Activated CD8-positive, alpha-beta memory T cell treated with anti-CD3 and anti-CD28 coated beads, Interleukin-2, amount 50 U/mL, for 24 hours (primary cell): ENCODE results near the gene GPRIN1.
"Not testable (repeated sequence)": the region's sequence is repeated elsewhere in the genome, so short reads cannot be mapped to it uniquely, and the experiment has no call there.

Source experiments
- DNase-seq: peaks from one replicate; pipeline ENCODE4 v3.0.0-alpha.2; 2020; ENCODE audit errors: extremely low read depth

The GPRIN1 gene

DNA sequence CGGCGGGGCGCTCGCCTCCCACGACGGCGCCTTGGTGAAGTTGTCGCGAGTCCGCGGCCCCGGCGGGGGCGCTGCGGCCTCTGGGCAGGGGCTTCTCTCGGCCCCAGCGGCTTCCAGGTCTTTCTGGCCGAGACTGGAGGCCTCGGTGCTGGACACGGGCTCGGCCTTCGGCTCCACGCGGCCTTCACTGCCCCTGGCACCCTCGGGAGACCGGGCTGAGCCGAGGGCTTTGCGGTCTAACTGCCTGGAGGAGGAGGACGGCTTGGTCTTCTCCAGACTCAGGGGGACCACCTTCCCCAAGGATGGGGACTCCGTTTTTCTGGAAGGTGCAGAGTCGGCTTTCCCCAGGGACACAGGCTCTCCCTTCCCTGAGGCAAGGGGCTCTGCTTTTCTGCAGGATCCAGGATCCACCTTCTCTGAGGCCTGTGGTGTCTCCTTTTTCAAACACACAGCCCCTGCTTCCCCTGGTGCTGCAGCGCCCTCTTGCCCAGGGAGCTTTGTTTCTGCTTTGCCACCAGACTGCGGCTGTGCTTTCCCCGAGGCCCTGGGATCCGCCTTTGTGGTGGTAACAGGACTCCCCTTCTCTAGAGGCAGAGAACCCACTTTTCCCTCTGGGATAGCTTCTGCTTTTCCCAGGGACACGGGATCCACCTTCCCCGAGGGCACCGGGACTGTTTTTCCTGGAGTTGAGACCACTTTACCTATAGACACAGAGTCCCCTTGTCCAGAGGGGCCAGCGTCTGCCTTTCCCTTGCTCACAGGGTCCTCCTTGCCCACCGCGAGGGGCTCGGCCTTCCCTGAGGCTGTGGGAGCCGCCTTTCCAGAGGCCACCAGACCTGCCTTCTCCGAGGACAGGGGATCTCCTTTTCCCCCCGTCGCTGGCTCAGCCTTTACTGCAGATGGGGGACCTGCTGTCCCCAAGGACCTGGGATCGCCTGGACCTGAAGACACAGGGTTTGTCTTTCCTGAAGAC, 12.3 kb downstream of the GPRIN1 start:
- no peak for DNase-seq

DNA sequence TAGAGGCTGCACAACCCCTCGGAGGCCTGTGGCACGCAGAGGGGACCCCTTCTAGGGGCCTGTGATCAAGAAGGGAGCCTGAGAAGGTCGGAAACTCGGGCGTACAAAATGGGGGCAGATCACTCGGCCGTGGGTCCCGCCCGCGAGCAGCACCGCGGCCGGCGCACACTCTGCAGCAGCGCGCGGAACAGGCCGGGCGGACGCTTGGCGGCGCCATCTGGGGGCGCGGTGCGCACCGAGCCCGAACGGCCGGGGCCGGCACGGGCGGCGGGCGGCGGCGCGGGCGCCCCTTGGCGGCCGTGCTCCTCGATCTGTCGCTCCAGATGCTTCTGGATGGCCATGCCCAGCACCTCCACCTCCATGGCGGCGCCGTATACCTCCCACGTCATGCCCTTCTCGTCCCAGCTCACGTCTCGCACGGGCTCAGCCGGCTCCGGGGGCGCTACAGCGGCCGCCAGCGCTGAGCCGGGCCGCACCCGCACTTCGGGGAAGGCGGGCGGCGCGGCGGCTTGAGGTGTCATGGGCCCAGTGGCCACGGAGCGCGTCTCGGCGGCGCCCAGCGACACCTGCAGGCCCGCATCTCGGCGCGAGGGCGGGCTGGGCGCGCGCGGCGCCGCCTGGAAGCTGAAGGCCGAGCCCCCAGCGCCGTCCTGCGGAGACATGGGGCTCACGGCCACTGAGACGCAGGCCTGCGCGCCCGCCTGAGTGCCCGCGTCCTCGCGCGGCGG, 13.1 kb downstream of the GPRIN1 start:
- DNase-seq: no peak

DNA sequence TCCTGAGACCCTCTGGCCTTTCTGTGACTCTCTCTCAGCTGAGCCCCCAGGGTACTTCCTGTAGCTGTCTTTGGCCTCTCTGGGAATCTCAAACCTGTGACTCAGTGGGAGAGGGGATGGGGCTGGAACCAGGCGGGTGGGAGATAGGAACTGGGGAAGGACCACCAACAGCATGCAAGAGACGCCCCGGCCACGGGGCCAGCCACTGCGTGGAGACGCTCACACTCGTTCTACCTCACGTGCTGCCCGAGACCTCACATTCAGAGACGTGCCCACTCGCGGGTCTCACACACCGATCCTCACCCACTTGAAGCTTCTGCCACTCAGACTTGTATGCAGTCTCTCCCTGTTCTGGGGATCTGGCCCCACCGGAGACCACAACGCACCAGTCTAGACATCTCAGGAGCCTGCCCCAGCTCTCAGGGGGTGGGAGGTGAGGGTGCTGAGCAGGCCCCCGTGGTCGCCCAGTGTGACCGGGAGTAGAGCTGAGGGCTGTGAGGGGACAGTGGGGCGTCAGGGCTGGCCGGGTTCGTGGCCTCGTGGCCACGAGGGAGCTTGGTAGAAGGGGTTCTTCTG, 13.8 kb downstream of the GPRIN1 start:
- no peak for DNase-seq

DNA sequence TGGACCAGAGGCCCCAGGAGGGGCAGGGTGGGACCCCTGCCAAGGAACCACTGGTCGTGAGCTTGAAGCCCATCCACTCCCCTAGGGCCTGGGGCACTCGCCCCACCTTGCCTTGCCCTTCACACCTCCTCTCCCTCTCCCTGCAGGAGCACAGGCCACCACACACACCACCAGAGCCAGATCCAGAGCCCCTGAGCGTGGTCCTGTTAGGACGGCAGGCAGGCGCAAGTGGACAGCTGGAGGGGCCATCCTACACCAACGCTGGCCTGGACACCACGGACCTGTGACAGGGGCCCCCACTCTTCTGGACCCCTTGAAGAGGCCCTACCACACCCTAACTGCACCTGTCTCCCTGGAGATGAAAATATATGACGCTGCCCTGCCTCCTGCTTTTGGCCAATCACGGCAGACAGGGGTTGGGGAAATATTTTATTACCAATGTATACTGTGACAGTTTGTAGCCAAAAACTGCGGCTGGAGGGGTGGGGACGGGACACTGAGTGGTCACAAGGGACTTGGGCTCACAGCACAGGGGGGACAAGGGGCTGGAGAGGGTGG, 14.5 kb downstream of the GPRIN1 start:
- no peak for DNase-seq

DNA sequence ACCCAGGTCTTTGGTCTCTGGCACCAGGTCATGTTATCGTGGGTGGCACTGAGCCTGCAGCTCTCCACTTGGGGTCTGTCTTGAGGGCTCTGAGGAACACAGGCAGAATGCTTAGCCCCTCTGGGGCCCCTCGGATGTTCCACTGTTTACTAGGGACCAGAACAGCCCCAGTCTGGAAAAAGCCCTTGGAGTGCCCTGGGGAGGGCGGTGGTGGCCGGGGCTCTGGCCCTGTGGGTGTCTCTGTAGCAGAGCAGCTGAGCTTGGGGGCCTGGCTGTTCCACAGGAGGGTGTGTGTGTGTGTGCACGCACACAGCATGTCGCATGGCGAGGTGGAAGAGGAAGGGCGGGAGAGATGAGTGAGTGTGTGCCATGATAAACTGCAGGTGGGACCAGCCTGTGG, 15.4 kb downstream of the GPRIN1 start:
- no peak for DNase-seq

DNA sequence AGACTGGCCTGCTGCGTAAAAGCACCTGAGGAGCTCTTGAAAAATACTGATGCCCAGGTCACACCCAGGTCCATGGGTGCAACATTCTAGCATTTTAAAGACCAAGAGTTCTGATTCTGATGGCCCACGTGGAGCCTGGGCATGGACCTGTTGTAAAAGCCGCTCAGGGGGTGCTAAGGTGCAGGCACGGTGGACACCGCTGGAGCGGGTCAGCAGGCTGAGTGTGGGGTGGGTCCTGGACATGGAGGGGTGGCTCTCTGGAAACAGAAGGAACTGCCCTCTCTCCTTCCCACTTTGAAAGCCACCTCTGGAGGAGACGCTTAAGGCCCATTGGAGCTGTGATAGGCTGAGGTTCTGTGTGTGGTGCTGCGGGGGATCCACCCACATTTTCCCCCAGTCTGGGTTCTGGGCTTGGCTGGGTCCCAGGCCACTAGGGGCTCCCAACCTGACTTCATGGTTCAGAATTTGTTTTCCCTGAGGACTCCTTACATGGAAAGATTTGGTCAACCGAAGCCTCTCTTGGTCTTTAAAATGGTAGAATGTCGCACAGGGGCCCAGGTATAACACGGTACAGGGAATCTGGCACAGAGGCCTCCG, 16.6 kb downstream of the GPRIN1 start:
- no peak for DNase-seq

DNA sequence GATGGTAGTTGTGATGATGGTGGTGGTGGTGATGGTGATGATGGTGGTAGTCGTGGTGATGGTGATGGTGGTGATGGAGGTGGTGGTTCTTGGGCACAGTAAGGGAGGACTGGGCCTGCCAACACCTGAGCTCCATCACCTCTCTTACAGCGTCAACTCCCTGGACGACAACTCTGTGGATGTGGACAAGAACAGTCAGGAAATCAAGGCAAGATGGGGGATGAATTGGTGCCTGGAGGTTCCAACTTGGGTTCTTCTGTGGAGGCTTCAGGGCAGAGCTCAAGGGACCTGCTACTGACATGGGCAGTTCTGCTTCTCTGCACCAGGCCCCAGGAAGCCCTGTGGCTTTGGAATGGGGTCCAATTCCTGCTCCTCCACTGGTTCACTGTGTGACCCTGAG, 17.4 kb downstream of the GPRIN1 start:
- DNase-seq: no peak

DNA sequence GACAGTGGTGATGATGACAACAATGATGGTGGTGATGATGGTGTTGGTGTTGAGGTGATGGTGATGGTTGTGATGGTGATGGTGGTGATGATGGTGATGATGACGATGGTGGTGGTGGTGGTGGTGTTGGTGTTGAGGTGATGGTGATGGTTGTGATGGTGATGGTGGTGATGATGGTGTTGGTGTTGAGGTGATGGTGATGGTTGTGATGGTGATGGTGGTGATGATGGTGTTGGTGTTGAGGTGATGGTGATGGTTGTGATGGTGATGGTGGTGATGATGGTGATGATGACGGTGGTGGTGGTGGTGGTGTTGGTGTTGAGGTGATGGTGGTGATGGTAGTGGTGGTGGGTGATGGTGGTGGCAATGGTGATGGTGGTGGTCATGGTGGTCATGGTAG, 18.3 kb downstream of the GPRIN1 start:
- DNase-seq: not testable (repeated sequence)

DNA sequence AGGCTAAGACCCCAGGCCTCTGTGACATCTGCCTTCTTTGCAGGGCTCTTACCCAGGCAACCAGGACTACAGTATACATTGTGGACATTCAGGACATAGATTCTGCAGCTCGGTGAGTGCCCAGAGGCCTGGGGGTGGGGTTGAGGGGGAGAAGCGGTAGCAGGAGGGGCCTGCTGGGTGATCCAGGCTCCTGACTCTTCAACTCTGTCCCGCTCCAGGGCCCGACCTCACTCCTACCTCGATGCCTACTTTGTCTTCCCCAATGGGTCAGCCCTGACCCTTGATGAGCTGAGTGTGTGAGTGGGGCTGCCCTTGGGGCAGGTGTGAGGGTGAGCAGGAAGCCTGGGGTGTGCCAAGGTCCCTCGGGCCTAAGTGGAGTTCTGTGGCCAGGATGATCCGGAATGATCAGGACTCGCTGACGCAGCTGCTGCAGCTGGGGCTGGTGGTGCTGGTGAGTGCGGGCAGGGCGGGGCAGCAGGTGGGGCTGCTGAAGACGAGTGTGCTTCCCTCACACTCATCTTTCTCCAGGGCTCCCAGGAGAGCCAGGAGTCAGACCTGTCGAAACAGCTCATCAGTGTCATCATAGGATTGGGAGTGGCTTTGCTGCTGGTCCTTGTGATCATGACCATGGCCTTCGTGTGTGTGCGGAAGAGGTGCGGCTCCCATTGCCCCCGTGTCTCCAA, 19.8 kb downstream of the GPRIN1 start:
- DNase-seq: no peak

DNA sequence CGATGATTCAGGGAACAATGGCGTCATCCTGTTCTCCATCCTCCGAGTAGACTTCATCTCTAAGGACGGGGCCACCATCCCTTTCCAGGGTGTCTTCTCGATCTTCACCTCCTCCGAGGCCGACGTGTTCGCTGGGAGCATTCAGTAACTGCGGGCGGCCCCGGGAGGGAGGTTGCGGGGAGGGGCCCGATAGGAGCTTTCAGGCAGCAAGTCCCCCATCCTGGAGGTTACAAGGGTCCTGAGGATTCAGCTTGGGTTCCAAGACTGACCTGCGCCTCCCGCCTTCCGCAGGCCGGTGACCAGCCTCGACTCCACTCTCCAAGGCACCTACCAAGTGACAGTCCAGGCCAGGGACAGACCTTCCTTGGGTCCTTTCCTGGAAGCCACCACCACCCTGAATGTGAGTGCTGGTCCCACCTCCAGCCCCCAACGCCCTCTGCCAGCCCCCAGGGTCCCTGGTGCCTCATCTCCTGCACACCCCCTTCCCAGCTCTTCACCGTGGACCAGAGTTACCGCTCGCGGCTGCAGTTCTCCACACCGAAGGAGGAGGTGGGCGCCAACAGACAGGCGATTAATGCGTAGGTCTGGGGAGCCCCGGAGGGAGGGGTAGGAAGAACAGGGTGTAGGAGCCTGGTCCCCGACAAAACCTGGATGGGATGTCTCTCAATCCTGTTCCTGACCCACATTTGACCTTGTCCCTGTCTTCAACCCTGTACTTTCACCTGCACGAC, 20.8 kb downstream of the GPRIN1 start:
- no peak for DNase-seq

DNA sequence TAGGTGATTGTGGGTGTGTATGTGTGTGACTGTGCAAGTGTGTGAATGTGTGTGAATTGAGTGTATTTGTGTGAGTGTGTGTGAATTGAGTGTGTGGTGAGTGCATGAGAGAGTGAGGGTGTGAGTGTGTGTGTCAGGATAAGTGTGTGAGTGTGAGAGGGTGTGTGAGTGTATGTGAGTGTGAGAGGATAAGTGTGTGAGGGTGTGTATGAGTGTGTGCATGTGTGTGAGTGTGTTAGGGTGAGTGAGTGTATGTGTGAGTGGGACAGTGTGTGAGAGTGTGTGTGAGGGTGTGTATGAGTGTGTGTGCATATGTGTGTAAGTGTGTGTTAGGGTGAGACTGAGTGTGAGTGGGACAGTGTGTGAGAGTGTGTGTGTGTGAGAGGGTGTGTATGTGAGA, 21.7 kb downstream of the GPRIN1 start:
- DNase-seq: no peak

DNA sequence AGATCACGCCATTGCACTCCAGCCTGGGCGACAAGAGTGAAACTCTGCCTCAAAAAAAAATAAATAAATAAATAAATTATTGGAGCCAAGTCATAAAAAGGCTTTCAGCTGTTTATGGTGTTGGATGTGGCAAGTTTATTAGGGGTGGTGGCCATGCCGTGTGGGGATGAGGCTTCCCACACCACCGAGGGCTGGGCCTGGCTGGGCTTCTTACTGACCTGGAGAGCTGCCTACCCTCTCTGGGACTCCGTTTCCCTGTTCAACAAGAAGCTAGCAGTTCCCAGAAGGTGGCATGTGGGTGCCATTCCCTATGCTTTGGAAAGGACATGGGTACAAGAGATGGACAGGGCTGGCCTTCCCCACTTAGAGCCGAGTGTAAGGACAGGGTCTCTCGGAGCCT, 22.6 kb downstream of the GPRIN1 start:
- no peak for DNase-seq

DNA sequence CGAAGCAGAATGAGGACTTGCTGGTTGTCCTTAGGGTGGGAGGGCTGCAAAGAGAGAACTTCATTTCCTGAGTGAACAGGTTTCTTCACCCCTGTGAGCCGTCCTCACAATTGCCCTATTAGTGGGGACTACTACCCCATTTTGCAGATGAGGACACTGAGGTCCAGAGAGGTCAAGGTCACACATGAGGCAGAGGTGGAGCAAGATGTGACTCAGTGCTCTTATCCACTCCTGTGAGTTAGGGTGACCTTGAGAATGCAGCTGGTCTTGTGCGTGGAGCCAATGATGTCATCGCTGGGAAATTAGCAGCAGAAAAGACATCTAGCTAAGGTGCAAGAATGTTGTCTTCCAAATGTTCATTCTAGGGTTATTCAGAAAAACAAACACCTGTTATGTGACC, 26.9 kb downstream of the GPRIN1 start:
- DNase-seq: no peak

DNA sequence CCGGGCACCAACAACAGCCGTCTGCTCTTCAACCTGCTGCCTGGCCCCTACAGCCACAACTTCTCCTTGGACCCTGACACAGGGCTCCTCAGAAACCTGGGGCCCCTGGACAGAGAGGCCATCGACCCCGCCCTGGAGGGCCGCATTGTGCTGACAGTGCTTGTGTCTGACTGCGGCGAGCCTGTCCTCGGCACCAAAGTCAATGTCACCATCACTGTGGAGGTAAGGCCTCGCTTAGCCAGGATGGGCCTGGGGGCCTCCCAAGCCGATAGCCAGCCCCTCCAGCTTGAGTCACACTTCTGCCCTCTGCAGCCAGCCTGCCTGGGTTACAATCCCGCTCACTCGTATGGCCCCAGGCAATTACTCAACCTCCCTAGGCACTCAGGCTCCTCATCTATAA, 28.6 kb downstream of the GPRIN1 start:
- DNase-seq: no peak

DNA sequence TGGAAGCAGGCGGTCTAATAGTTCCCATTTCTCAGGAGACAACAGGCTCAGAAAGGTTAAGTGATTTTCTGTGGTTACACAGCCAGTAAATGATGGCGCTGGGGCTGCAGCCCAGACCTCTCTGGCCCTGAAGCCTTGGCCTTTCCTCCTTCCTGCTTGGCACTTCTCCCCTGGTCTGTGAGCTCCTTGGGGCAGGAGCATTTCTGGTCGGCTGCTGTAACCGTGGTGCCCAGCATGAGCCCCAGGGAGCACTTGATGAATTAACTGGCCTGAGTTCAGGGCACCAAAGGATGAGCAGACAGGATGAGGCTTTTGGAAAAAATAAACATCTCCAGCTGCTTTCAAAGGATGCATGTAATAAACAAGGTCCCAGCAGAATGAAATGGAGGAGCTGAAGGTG, 30.6 kb downstream of the GPRIN1 start:
- no peak for DNase-seq

DNA sequence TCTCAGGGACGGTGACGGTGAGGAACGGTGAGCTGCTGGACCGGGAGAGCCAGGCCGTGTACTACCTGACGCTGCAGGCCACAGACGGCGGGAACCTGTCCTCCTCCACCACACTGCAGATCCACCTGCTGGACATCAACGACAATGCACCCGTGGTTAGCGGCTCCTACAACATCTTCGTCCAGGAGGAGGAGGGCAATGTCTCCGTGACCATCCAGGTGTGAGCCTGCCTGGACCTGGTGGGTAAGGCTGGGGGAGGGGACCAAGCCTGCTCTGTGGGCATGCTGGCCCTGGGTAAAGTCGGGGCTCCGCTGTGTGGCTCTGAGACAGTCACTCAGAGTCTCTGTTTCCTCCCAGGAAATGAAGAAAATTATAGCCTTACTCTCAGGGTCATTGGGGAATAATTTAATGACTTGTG, 31.6 kb downstream of the GPRIN1 start:
- no peak for DNase-seq

DNA sequence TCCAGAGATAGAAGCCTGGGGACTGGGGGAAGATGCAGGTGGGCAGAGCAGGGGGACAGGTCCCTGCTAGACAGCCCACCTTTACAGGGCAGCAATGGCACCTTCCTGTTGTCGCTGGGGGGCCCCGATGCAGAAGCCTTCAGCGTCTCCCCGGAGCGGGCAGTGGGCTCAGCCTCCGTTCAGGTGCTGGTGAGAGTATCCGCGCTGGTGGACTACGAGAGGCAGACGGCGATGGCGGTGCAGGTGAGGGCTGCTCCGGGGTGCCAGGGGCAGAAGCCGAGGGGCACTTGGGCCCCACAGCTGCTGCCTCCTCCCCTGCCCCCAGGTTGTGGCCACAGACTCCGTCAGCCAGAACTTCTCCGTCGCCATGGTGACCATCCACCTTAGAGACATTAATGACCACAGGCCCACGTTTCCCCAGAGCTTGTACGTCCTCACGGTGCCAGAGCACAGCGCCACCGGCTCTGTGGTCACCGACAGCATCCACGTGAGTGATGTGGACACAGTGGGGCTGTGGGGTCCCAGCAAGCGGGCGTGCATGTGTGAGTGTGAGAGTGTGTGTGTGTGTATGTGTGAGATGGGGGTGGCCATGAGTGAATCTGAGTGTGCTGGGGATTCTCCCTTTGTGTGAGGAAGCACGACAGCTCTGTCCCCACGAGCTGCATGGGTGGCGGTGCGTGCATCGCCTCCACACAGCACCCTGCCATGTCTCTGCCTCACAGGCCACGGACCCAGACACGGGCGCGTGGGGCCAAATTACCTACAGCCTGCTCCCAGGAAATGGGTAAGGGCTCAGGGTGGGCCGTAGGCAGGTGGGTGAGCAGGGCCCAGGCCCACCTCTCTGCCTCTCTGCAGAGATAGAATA, 32.4 kb downstream of the GPRIN1 start:
- DNase-seq: no peak

DNA sequence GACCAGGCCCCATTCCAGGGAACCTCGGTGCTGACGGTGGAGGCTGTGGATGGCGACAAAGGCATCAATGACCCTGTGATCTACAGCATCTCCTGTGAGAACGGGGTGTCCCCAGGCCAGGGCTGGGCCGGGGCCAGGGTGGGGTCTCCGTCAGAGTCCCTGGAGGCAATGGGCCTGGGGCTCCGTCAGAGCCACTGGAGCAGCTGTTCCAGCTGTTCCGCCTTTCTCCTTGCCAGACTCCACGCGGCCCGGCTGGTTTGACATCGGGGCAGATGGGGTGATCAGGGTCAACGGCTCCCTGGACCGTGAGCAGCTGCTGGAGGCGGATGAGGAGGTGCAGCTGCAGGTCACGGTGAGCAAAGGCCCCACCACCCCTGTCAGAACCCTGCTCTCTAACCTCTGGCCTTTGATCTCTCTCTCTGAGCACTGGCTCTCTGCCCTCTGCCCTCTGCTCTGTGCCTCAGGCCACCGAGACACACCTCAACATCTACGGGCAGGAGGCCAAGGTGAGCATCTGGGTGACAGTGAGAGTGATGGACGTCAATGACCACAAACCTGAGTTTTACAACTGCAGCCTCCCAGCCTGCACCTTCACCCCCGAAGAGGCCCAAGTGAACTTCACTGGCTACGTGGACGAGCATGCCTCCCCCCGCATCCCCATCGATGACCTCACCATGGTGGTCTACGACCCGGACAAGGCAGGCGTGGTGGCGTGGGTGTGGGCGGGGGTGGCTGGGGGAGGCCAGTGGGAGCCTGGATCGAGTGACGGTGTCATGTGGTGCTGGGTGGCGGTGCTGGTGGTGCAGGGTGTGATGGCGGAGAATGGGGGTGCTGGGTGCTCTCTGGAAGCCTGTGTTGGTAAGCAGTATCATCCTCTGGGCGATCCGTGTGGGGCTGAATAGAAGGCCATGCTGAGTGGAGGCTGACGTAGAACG, 34.2 kb downstream of the GPRIN1 start:
- no peak for DNase-seq

DNA sequence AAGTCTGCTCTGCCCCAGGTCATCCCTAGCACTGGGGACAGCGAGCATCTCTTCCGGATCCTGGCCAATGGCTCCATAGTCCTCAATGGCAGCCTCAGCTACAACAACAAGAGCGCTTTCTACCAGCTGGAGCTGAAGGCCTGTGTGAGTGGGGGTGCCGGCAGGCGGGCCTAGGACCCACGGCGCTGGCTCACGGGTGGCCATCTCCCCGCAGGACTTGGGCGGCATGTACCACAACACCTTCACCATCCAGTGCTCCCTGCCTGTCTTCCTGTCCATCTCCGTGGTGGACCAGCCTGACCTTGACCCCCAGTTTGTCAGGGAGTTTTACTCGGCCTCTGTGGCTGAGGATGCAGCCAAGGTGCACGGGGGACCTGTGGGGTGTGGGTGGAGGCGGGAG, 34.9 kb downstream of the GPRIN1 start:
- DNase-seq: no peak
